ENCODE results near the gene NXPH4.

NXPH4 gene

DNA sequence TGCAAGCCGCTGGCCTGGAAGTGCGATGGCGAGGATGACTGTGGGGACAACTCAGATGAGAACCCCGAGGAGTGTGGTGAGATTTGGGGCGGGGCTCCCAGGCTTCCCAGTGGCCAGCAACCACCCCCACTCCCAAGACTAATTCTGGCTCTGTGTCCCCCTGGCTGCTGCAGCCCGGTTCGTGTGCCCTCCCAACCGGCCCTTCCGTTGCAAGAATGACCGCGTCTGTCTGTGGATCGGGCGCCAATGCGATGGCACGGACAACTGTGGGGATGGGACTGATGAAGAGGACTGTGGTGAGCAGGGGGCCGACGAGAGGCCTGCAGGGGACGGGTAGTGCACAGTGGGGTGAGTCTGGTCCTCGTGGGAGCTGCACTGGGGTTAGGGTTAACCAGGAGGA lies 12.1 kb upstream of the NXPH4 start:
- no peak for DNase-seq

DNA sequence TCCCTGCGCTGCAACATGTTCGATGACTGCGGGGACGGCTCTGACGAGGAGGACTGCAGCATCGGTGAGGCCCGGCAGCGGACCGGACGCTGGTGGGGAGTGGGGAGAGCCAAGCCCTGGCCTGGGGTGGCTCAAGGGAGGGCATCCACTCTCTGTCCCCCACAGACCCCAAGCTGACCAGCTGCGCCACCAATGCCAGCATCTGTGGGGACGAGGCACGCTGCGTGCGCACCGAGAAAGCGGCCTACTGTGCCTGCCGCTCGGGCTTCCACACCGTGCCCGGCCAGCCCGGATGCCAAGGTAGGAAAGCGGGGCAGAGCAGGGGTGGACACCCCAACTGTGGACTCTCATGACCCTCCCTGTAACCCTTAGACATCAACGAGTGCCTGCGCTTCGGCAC lies 11.4 kb upstream of the NXPH4 start:
- no peak for DNase-seq

DNA sequence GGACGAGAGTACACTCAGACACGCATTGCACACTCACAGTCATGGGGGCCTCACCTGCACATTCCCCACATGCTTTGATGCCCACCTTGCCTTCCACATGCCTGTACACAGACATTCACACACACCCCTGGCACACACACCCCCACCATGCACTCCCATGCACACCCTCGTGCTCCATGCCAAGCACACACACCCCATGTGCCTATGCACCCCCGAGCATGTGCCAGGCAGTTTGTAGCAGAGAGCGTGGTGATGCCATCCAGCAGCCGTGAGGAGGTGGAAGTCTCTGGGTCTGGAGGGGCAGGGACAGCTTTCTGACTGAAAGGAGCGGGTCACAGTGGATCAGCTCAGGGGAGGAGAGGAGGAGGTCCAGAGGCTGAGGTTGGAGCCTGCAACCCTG lies 10.7 kb upstream of the NXPH4 start:
- DNase-seq: no peak

DNA sequence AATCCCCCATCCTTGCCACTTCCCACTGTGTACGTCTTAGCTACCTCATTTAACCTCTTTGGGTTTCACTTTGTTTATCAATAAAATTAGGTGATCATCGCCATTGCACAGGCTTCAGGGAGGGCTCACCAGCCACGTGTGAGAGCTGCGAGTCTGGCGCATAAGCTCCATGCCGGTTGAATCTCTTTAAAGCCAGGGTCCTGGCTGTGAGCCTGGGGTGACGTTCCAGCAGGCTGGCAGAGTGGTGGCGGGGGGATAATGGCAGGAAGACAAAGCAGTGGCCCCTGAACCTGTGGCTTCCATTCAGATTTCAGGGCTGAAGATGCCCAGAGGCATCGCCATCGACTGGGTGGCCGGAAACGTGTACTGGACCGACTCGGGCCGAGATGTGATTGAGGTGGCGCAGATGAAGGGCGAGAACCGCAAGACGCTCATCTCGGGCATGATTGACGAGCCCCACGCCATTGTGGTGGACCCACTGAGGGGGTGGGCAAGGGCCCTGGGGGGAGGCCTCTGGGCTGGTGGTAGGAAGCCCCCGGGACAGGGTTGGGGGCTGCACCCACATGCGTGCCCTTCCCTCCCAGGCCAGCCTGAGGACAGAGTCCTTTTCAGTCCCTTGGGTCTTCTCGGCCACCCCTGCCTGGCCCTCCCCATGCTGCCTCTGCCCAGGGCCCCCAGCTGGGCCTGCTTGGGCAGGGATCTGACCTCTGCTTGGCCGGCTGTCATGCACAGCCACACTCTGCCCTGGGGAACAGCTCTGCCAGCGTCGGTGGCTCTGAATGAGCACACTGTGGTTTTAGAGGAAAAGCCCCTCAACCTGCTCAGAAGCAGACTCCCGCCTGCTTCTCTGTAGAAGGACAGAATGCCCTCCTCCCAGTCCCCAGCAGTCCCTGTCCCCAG lies 8.6 kb upstream of the NXPH4 start:
- no peak for DNase-seq

DNA sequence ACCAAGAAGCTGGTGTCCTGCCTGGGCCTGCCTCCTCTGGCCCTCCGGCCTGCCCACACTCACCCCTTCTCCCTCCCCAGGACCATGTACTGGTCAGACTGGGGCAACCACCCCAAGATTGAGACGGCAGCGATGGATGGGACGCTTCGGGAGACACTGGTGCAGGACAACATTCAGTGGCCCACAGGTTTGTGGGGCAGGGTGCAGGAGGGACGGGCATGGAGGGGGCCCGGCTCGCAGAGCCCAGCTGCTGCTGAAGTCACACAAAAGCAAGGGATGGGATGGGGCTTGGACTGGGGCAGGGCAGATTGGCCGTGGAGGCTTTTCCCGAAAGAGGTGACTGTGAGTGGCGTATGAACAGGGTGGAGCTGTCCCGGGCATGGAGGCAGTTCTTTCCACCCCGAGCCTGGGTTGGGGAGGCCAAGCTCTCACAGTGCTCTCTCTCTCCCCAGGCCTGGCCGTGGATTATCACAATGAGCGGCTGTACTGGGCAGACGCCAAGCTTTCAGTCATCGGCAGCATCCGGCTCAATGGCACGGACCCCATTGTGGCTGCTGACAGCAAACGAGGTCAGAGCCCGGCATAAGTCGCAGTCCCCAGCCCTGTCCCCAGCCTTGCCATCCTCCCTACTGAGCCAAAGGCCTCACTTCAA lies 7.8 kb upstream of the NXPH4 start:
- DNase-seq: no peak

DNA sequence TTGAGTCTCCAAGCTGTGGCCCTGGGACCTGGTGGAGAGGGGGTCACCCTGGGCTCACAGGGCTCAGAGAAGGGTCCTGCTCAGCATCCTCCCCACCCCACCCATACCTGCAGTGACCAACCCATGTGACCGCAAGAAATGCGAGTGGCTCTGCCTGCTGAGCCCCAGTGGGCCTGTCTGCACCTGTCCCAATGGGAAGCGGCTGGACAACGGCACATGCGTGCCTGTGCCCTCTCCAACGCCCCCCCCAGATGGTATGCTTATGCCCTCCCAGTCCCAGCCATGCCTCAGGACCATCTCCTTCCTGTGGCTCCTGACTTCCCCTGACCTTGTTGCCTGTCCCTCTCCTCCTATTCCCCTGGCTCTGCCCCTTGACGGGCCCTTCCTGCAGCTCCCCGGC lies 6.7 kb upstream of the NXPH4 start:
- DNase-seq: no peak

DNA sequence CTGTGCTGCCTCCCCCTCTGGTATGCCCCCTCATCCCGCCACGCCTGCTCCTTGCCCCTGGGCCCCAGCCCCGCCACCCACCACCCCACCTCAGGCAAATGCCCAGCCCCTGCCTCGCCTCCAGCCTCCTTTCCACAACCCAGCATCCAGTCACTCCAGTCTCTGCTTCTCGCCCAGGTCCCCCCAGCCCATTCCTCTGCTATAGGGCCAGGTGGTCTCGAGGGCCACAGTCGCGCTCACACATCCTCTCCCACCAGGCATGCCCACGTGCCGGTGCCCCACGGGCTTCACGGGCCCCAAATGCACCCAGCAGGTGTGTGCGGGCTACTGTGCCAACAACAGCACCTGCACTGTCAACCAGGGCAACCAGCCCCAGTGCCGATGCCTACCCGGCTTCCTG lies 6.1 kb upstream of the NXPH4 start:
- DNase-seq: no peak

DNA sequence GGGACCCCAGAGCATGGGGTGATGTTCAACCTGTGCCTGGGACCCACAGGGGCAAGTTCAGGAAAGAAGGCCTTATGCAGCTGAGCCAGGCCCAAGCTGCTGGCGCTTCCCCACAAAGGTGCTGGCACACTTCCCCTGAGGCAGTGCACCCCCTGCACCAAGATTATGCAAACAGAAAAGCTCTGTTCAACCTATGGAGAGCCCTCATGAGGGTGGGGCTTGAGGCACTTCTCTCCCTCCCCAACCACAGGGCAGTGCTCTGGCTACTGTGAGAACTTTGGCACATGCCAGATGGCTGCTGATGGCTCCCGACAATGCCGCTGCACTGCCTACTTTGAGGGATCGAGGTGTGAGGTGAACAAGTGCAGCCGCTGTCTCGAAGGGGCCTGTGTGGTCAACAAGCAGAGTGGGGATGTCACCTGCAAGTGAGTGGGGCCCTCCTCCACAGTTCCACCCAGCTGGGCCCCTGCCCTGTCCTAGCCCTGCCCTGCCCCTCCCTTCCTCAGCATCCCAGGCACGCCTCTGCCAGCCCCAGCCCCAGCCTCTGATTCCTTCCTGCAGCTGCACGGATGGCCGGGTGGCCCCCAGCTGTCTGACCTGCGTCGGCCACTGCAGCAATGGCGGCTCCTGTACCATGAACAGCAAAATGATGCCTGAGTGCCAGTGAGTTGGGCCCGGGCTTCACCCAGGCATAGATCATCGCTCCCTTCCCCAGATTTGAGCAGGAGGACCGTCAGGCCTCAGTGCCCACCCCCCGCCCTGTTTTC lies 5.5 kb upstream of the NXPH4 start:
- no peak for DNase-seq

DNA sequence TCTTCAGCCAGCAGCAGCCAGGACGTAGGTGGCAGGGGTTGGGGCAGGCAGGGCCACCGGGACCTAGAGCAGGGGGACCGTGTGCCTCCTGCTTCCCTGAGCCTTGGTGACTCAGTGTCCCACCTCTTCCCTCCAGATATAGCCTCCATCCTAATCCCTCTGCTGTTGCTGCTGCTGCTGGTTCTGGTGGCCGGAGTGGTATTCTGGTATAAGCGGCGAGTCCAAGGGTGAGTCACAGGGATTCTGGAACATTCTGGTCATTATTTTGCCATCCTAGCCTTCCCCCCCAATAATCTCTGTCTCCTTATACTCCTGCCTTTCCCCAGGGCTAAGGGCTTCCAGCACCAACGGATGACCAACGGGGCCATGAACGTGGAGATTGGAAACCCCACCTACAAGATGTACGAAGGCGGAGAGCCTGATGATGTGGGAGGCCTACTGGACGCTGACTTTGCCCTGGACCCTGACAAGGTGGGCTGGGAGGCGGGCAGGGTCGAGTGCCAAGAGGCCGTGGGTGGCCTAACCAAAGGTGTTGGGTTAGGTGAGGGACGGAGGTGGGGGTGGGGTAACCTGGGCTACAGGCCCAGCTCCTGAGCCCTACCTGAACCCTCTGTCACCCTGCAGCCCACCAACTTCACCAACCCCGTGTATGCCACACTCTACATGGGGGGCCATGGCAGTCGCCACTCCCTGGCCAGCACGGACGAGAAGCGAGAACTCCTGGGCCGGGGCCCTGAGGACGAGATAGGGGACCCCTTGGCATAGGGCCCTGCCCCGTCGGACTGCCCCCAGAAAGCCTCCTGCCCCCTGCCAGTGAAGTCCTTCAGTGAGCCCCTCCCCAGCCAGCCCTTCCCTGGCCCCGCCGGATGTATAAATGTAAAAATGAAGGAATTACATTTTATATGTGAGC lies 4.5 kb upstream of the NXPH4 start:
- DNase-seq: no peak

DNA sequence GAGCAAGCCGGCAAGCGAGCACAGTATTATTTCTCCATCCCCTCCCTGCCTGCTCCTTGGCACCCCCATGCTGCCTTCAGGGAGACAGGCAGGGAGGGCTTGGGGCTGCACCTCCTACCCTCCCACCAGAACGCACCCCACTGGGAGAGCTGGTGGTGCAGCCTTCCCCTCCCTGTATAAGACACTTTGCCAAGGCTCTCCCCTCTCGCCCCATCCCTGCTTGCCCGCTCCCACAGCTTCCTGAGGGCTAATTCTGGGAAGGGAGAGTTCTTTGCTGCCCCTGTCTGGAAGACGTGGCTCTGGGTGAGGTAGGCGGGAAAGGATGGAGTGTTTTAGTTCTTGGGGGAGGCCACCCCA lies 3.9 kb upstream of the NXPH4 start:
- DNase-seq: no peak

DNA sequence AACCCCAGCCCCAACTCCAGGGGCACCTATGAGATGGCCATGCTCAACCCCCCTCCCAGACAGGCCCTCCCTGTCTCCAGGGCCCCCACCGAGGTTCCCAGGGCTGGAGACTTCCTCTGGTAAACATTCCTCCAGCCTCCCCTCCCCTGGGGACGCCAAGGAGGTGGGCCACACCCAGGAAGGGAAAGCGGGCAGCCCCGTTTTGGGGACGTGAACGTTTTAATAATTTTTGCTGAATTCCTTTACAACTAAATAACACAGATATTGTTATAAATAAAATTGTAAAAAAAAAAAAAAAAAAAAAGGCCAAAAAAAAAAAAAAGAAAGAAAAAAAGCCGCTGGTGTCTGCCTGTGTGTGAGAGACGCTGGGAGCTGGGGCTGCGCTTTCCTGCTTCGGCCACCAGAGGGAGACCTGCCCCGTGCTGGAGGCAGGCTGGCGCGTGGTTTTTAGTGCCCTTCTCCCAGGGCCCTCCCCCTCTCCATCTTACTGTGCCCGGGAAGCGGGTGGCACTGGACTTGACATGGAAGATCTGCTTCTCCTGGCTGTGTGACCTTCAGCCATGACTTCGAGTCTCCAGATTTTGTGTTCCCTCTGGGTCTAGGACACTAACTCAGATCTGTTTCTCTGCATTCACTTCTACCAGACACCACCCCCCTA lies 3.4 kb upstream of the NXPH4 start:
- peak; percentile 34 for DNase-seq

DNA sequence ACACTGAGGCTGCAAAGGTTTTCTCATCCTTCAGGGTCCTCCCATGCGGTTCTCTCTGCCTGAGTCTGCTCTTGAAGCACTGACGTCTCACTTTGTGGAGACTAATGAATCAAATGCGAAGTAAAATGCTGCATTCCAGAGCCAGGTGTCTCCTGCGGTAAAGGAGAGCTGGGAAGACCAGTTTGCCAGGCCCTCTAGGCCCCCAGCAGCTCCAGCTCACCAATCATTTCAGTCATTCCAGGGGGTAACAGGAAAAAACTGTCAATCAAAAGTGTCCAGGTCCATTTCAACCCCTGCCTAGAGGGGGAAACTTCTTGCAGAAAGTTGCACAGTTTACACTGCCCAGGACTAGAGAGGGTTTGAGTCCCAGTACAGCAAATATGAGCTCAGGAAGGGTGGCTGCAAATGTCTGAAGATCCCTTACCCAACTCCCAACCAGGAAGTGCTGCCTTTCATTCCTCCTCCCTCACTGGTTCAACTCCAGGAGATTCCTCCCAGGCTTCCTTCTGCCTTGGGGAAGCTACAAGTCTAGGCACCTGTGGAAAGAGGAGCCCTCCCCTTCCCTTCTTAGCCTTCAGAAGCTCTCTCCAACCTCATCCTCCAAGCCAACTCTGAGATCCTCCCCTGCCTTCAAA lies 2.7 kb upstream of the NXPH4 start:
- no peak for DNase-seq

DNA sequence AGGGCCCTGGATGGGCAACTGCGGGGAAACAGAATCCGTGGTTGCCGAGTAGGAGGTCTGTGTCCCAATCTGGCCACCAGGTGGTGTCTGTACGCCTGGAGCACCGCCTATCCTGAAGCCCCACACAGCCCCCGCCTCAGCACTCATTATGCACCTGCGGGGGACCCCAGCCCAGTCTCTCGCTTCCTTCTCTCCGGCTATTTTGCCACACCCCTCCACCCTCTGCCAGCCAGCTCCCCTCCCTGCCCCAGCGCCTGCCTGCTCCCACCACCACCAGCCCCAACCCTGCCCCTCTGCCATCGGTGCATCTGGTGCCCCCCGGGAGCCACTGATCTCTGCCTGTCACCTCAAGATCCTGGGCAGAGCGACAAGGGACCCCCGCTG lies 2.2 kb upstream of the NXPH4 start:
- peak; percentile 36 for DNase-seq

DNA sequence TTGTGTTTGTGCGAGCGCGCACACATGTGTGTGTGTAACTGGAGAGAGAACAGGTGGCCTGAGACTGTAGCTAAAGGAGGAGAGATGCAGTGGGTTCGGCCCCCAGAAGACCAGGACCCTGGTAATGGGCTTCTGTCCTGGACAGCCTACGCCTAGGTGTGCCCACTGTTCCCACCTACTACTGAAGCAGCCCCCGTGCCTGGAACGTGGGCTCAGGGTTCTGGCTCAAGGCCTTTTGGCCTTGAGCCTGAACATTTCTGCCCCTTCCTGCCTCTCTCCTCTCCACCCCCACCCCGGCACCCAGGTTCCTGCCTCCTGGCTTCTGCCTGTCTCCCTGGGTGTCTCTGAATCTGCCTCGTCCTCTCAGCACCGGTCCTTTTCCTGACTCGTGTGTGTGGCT lies 1.5 kb upstream of the NXPH4 start:
- no peak for DNase-seq

DNA sequence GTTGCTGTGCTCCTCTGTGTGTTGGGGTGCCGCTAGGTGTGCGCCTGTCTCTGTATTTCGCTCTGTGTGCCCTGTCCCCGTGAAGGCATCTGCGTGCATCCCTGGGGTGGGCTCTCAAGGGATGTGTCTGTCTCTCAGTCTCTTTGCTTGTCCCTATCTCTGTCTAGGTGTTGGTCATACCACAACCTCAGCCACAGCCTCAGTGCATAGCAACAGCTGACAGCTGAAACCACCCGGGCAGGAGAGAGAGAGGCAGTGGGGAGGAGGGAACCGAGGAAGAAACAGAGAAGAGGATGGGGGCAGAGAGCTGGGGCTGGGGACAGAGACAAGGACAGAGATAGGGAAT lies 953 bp upstream of the NXPH4 start:
- no peak for DNase-seq

DNA sequence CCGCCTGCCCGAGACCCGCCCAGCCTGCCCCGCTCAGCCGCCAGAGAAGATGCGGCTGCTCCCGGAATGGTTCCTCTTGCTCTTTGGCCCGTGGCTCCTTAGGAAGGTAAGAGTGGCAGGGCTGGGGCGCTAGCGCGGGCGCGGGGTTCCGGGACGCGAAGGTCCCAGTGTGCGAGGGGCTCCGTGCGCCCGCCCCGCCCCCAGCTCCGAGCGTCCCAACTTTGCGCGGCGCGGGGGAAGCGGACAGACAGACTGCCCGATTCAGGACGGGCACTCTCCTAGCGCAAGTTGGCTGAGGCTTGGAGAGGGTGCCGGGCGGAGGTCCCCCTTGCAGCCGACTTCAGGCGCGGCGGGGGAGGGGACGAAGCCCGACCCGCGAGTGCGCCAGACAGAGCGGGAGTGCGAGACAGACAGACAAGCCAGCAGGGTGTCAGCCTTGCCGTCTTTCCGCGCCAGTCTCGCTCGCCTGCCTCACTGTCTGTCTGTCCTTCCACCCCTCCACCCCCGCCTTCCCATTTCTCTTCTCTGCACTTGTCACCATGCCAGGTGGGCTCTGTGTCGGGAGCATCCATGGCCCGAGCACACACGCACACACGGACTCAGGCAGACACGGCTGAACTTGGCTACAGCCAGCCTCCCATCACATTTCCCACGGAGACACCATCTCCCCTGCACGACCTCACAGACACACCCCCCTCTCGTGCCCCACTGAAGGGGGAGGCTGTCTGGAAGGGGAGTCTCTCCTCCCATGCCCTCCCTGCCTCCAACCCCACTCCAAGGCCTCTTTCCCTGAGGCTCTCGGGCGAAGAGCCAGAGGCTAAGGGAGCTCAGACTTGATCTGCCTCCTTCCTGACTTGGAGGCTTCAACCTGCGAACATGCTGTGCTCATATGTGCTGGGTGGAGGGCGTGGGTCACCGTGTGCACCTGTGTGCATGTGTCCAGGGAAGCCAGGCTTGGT lies 606 bp downstream of the NXPH4 start:
- no peak for DNase-seq

DNA sequence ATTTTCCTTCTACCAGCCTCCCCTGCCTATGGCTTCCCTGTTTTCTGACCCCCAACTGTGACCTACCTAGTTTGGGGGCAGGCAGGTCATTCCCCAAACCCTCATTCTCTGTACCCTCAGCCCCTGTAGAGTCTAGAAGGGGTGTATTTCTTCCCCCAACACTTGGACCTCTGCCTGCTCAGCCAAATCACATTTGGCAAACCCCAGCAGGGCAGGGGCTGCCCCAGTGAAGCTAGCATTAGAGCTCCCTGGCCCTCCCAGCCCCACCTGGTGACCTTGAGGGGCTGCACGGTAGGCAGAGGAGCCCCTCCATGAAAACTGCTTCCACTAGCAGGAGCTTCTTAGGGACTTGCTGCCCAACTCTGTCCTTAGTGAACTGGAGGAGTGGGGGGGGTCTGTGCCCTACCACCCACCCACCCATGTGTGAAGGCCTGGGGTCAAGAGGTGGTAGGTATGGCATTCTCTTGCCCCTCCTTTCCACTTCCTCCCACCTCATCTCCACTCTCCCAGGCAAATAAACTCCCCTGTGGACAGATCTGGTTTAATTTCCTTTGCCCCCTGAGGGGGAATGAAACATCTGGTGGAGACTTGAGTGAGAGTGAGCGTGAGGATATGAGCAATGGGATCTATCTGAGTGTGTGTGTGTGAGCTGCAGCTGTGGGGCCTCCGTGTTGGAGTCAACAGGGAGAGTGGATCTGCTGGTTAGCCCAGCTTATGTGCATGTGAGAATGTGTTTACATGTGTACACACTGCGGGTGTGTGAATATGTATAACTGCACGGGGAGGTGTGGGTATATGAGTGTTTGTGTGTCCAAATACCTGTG lies 1.6 kb downstream of the NXPH4 start:
- no peak for DNase-seq

DNA sequence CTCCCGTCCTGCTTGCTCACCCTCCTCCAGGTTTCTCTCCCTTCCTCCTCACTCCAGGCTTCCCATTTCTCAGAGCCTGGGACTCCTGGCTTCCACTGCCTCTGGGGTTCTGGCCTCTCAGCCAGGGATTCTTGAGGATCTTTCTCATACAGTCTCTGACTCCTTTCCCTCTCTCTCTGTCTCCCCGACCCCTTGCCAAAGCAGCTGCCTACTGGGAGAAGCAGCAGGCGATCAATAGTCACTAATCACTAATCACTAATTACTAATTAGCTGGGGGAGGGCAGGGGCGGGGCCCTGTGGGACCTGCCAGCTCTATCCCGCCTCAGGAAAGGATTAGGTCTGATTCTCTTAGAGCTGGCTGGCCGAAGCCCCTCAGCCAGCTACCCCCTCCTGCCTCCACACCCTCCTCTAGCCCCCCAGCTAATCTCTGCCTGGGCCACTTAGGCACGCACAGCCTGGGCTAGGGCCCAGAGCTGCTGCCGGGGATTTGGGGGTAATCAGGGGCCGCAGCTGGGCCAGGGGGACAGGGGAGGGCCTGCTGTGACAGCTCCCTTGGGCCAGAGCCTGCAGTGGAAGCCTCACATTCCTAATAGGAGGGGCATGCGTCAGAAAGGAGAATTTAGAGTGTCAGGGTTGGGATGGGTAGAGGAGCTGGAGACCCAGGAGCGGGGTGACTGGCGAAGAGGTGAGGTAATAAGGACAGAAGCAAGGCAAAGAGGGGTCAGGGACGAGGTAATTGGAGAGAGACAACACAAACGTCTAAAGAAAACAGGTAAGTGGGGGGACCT lies 2.8 kb downstream of the NXPH4 start:
- DNase-seq: no peak
